ENCODE measurements around the gene NAV3.

NAV3 gene

GRCh38 chr12:77973579-77973978 lies 142.9 kb downstream of the NAV3 start:
- H3F3A ChIP-seq (ENCODE audit: low read depth) = no peaks in the 10 kb centered on the region
- H3K27me3 ChIP-seq (ENCODE audit: insufficient read depth, low read length, poor library complexity, severe bottlenecking) = no peaks in the 10 kb centered on the region
- H3K4me2 ChIP-seq (ENCODE audit: low read depth, low read length, poor library complexity, severe bottlenecking) = no peak overlapping the region
- no peaks in the 10 kb centered on the region for H4K20me1 ChIP-seq (ENCODE audit: insufficient read depth, low read length, poor library complexity, severe bottlenecking)
- H3K4me1 ChIP-seq (ENCODE audit: insufficient read depth, low read length, poor library complexity, severe bottlenecking) = no peaks in the 10 kb centered on the region
- no peaks in the 10 kb centered on the region for H3K9me2 ChIP-seq (replicated peaks; ENCODE audit: low read depth, low read length)
- H3K79me2 ChIP-seq (ENCODE audit: insufficient read depth, low read length) = no peaks in the 10 kb centered on the region
- H3K9me3 ChIP-seq (ENCODE audit: insufficient read depth, low read depth, low read length) = no peaks in the 10 kb centered on the region
- H3K4me3 ChIP-seq (ENCODE audit: low read length, poor library complexity, severe bottlenecking) = no peak overlapping the region
- no peak overlapping the region for H2AFZ ChIP-seq (ENCODE audit: low read length)
- no peak for TF ChIP-seq EZH2phosphoT487 (IDR thresholded peaks at IDR 0.05; ENCODE audit: borderline replicate concordance)
- no peak overlapping the region for H3K9ac ChIP-seq (ENCODE audit: low read depth, low read length, poor library complexity, severe bottlenecking)
- H3K36me3 ChIP-seq (ENCODE audit: insufficient read depth, low read length) = no peaks in the 10 kb centered on the region

- no peaks in the 10 kb centered on the region for H4K20me1 ChIP-seq (ENCODE audit: insufficient read depth, low read length, poor library complexity, severe bottlenecking)
- H3K9me2 ChIP-seq (replicated peaks; ENCODE audit: low read depth, low read length) = no peaks in the 10 kb centered on the region
- H3K4me2 ChIP-seq (ENCODE audit: low read depth, low read length, poor library complexity, severe bottlenecking) = no peak overlapping the region
- H3F3A ChIP-seq (ENCODE audit: low read depth) = no peaks in the 10 kb centered on the region
- no peak overlapping the region for H2AFZ ChIP-seq (ENCODE audit: low read length)
- no peak for TF ChIP-seq EZH2phosphoT487 (IDR thresholded peaks at IDR 0.05; ENCODE audit: borderline replicate concordance)
- TF ChIP-seq, protein P1, sequence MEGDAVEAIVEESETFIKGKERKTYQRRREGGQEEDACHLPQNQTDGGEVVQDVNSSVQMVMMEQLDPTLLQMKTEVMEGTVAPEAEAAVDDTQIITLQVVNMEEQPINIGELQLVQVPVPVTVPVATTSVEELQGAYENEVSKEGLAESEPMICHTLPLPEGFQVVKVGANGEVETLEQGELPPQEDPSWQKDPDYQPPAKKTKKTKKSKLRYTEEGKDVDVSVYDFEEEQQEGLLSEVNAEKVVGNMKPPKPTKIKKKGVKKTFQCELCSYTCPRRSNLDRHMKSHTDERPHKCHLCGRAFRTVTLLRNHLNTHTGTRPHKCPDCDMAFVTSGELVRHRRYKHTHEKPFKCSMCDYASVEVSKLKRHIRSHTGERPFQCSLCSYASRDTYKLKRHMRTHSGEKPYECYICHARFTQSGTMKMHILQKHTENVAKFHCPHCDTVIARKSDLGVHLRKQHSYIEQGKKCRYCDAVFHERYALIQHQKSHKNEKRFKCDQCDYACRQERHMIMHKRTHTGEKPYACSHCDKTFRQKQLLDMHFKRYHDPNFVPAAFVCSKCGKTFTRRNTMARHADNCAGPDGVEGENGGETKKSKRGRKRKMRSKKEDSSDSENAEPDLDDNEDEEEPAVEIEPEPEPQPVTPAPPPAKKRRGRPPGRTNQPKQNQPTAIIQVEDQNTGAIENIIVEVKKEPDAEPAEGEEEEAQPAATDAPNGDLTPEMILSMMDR (conservative IDR thresholded peaks at IDR 0.05; ENCODE audit: low read length) = no peak
- H3K79me2 ChIP-seq (ENCODE audit: insufficient read depth, low read length) = no peaks in the 10 kb centered on the region
- no peaks in the 10 kb centered on the region for H3K9me3 ChIP-seq (ENCODE audit: insufficient read depth, low read depth, low read length)
- no peak overlapping the region for H3K4me3 ChIP-seq (ENCODE audit: low read length, poor library complexity, severe bottlenecking)
- no peaks in the 10 kb centered on the region for H3K4me1 ChIP-seq (ENCODE audit: insufficient read depth, low read length, poor library complexity, severe bottlenecking)
- H3K27me3 ChIP-seq (ENCODE audit: insufficient read depth, low read length, poor library complexity, severe bottlenecking) = no peaks in the 10 kb centered on the region
- H3K36me3 ChIP-seq (ENCODE audit: insufficient read depth, low read length) = no peaks in the 10 kb centered on the region
- no peak overlapping the region for H3K9ac ChIP-seq (ENCODE audit: low read depth, low read length, poor library complexity, severe bottlenecking)
Measured at GRCh38 chr12:77974645-77975044, 144.0 kb downstream of the NAV3 start.

DNA sequence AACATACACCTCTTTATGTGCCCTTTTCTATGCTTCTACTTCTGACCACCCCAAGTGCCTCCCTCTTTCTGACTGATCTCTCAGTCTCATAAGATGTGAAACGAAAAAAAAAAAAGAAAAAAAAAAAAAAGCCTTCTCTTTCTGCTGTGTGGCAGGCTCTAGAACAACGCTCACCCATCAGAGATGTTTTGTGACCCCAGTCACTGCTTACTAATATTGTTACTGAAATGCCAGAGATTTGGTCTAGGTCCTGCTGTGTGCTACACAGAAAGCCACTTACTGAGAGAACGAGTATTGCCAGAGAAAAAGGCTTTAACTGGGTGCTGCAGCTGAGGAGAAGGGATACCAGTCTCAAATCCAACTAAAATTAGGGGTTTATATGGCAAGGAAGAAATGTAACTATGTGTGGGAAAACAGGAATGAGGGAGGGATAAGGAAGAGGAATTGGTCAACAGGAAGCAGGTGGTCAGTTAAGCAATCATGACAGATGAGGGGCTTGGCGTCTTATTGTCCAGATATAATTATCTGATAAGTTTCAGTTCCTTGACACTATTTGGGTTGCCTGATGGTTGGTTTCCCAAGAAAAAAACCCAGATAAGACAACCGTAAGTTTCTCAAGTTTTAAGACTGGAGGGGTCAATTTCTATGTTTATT lies 149.0 kb downstream of the NAV3 start:
- Histone ChIP-seq H3K9ac (ENCODE audit: low read depth, low read length, poor library complexity, severe bottlenecking) (no peak overlapping the region), H3F3A (ENCODE audit: low read depth) (no peaks in the 10 kb centered on the region), H3K79me2 (ENCODE audit: insufficient read depth, low read length) (no peaks in the 10 kb centered on the region), H2AFZ (ENCODE audit: low read length) (no peak overlapping the region), H3K27me3 (ENCODE audit: insufficient read depth, low read length, poor library complexity, severe bottlenecking) (no peaks in the 10 kb centered on the region), H3K9me3 (ENCODE audit: insufficient read depth, low read depth, low read length) (no peaks in the 10 kb centered on the region), H3K9me2 (replicated peaks; ENCODE audit: low read depth, low read length) (no peaks in the 10 kb centered on the region), H3K36me3 (ENCODE audit: insufficient read depth, low read length) (no peaks in the 10 kb centered on the region), H3K4me1 (ENCODE audit: insufficient read depth, low read length, poor library complexity, severe bottlenecking) (no peaks in the 10 kb centered on the region), H4K20me1 (ENCODE audit: insufficient read depth, low read length, poor library complexity, severe bottlenecking) (no peaks in the 10 kb centered on the region), H3K4me3 (ENCODE audit: low read length, poor library complexity, severe bottlenecking) (no peak overlapping the region), H3K4me2 (ENCODE audit: low read depth, low read length, poor library complexity, severe bottlenecking) (no peak overlapping the region)
- TF ChIP-seq, protein P1 (conservative IDR thresholded peaks at IDR 0.05; ENCODE audit: low read length) = no peak
- TF ChIP-seq EZH2phosphoT487 (IDR thresholded peaks at IDR 0.05; ENCODE audit: borderline replicate concordance) = no peak

DNA sequence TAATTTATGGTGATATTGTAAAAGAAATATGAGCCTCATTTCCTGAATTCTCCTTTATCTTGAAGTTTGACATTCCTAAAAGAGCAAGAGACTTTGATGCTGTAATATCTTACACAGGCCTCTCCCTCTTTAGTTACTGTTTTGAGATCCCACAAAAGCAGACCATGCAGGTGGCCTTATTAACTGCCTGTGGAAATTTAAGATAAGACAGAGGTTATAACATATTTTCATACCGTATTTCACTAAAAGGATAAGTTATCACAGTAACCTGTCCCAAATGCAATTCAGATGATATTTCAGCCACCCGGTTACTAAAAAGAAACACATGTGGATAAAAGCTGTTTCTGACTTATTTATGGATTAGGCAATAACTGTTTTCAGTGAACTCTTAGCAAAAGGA lies 150.1 kb downstream of the NAV3 start:
- no peak overlapping the region for H2AFZ ChIP-seq (ENCODE audit: low read length)
- no peaks in the 10 kb centered on the region for H4K20me1 ChIP-seq (ENCODE audit: insufficient read depth, low read length, poor library complexity, severe bottlenecking)
- H3K4me1 ChIP-seq (ENCODE audit: insufficient read depth, low read length, poor library complexity, severe bottlenecking) = no peaks in the 10 kb centered on the region
- H3K4me2 ChIP-seq (ENCODE audit: low read depth, low read length, poor library complexity, severe bottlenecking) = no peak overlapping the region
- H3K9me2 ChIP-seq (replicated peaks; ENCODE audit: low read depth, low read length) = no peaks in the 10 kb centered on the region
- no peaks in the 10 kb centered on the region for H3K36me3 ChIP-seq (ENCODE audit: insufficient read depth, low read length)
- TF ChIP-seq EZH2phosphoT487 (IDR thresholded peaks at IDR 0.05; ENCODE audit: borderline replicate concordance) = no peak
- TF ChIP-seq, protein P1 (conservative IDR thresholded peaks at IDR 0.05; ENCODE audit: low read length) = no peak
- no peak overlapping the region for H3K9ac ChIP-seq (ENCODE audit: low read depth, low read length, poor library complexity, severe bottlenecking)
- no peak overlapping the region for H3K4me3 ChIP-seq (ENCODE audit: low read length, poor library complexity, severe bottlenecking)
- H3K27me3 ChIP-seq (ENCODE audit: insufficient read depth, low read length, poor library complexity, severe bottlenecking) = no peaks in the 10 kb centered on the region
- no peaks in the 10 kb centered on the region for H3K9me3 ChIP-seq (ENCODE audit: insufficient read depth, low read depth, low read length)
- no peaks in the 10 kb centered on the region for H3K79me2 ChIP-seq (ENCODE audit: insufficient read depth, low read length)
- H3F3A ChIP-seq (ENCODE audit: low read depth) = no peaks in the 10 kb centered on the region
